A673 (cell line): Measurements from ENCODE around the gene CCT3.

Experiments
- EZH2 ChIP-seq: fragments of 200-600 bp; sonication (generic); IDR thresholded peaks from 2 replicates; pipeline ENCODE4 v1.6.1; 2017; ENCODE audit warnings: borderline replicate concordance, low read depth, mild to moderate bottlenecking, mixed read lengths, antibody characterized with exemption, low read length; ENCODE audit not compliant: poor library complexity, severe bottlenecking
- TF ChIP-seq, protein P1 (sequence below): fragments of 300-800, 200-600 bp; sonication (generic); conservative IDR thresholded peaks from 2 replicates; pipeline ENCODE4 v1.5.1; 2017; ENCODE audit warnings: low read depth, mild to moderate bottlenecking, antibody characterized with exemption, low read length, moderate library complexity, mixed read lengths

- TF ChIP-seq, protein P1, sequence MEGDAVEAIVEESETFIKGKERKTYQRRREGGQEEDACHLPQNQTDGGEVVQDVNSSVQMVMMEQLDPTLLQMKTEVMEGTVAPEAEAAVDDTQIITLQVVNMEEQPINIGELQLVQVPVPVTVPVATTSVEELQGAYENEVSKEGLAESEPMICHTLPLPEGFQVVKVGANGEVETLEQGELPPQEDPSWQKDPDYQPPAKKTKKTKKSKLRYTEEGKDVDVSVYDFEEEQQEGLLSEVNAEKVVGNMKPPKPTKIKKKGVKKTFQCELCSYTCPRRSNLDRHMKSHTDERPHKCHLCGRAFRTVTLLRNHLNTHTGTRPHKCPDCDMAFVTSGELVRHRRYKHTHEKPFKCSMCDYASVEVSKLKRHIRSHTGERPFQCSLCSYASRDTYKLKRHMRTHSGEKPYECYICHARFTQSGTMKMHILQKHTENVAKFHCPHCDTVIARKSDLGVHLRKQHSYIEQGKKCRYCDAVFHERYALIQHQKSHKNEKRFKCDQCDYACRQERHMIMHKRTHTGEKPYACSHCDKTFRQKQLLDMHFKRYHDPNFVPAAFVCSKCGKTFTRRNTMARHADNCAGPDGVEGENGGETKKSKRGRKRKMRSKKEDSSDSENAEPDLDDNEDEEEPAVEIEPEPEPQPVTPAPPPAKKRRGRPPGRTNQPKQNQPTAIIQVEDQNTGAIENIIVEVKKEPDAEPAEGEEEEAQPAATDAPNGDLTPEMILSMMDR, result no peak
- TF ChIP-seq EZH2, result no peak
These were observed 20.5 kb upstream of the CCT3 start for GRCh38 chr1:156358641-156359040.
